OCI-LY7 (cell line): ENCODE data around the gene C1QBP. TPM values are rescaled to one million over a fixed set of nuclear protein-coding genes. Genes with fewer than 3 reads are reported as not detected.
A peak's percentile ranks its signal among the peaks of the same experiment; 100 is the strongest.

Experiments used
- BruUV-seq: library from RNA; stranded (reverse); fragments of 400-500 nt; replicated peaks from 2 replicates; lab custom pipeline; 2021; lab: Mats Ljungman, UMichigan
- CTCF ChIA-PET: fragments of 300-600 bp; sonication (Branson Sonifier 250); formaldehyde crosslinking; loops from one replicate; lab custom pipeline; 2022; ENCODE audit warnings: antibody characterized with exemption; ENCODE audit not compliant: unreplicated experiment; lab: Charles Lee
- POLR2A ChIA-PET: fragments of 300-600 bp; sonication (Branson Sonifier 250); formaldehyde crosslinking; loops from one replicate; lab custom pipeline; 2022; ENCODE audit warnings: antibody characterized with exemption; lab: Charles Lee
- DNase-seq: peaks from one replicate; pipeline ENCODE4 v3.0.0-alpha.2; 2015; ENCODE audit warnings: low spot score
- H2AFZ ChIP-seq: fragments of 200-600 bp; sonication (generic), shearing (Covaris generic); 2 replicates; pipeline ENCODE4 v1.6.1; 2014; ENCODE audit warnings: mild to moderate bottlenecking, antibody characterized with exemption, low read length, moderate library complexity
- H3K27ac ChIP-seq: fragments of 200-600 bp; sonication (generic); 2 replicates; pipeline ENCODE4 v1.5.1; 2014; ENCODE audit warnings: mixed run types, low read depth, mild to moderate bottlenecking, moderate library complexity, low read length, inconsistent platforms; ENCODE audit not compliant: poor library complexity, severe bottlenecking
- H3K36me3 ChIP-seq: fragments of 200-600 bp; sonication (generic); 2 replicates; pipeline ENCODE4 v1.6.1; 2014; ENCODE audit warnings: mild to moderate bottlenecking, antibody characterized with exemption, low read length, moderate library complexity, mixed read lengths; ENCODE audit not compliant: insufficient read depth
- H3K4me1 ChIP-seq: fragments of 200-600 bp; sonication (generic); 2 replicates; pipeline ENCODE4 v1.5.1; 2014; ENCODE audit warnings: mild to moderate bottlenecking, low read length; ENCODE audit not compliant: insufficient read depth, poor library complexity, severe bottlenecking
- H3K4me2 ChIP-seq: fragments of 200-600 bp; sonication (generic); 2 replicates; pipeline ENCODE4 v1.6.1; 2014; ENCODE audit warnings: mild to moderate bottlenecking, low read length
- H3K4me3 ChIP-seq: fragments of 200-600 bp; sonication (generic); 2 replicates; pipeline ENCODE4 v1.5.1; 2014; ENCODE audit warnings: mild to moderate bottlenecking, low read depth, low read length; ENCODE audit not compliant: poor library complexity, severe bottlenecking
- H3K79me2 ChIP-seq: fragments of 200-600 bp; sonication (generic); 2 replicates; pipeline ENCODE4 v1.6.1; 2016; ENCODE audit warnings: low read depth, mild to moderate bottlenecking, low read length, moderate library complexity, mixed read lengths; ENCODE audit not compliant: insufficient read depth
- H3K9me2 ChIP-seq: fragments of 200-600 bp; sonication (generic); 2 replicates; pipeline ENCODE4 v1.6.1; 2016; ENCODE audit warnings: mild to moderate bottlenecking, low read length, mixed read lengths; ENCODE audit not compliant: insufficient read depth
- H3K9me3 ChIP-seq: fragments of 200-600 bp; sonication (generic); 2 replicates; pipeline ENCODE4 v1.6.1; 2014; ENCODE audit warnings: mild to moderate bottlenecking, mixed run types, low read length, mixed read lengths
- H4K20me1 ChIP-seq: fragments of 200-600 bp; sonication (generic); 2 replicates; pipeline ENCODE4 v1.6.1; 2014; ENCODE audit warnings: mild to moderate bottlenecking, antibody characterized with exemption, low read length, moderate library complexity, mixed read lengths; ENCODE audit not compliant: insufficient read depth
- CTCF ChIP-seq: fragments of 200-600 bp; sonication (generic); conservative IDR thresholded peaks from 2 replicates; pipeline ENCODE4 v1.5.1; 2014; ENCODE audit warnings: mild to moderate bottlenecking, antibody characterized with exemption, low read length, moderate library complexity, mixed read lengths
- EZH2phosphoT487 ChIP-seq: fragments of 200-600 bp; sonication (generic); IDR thresholded peaks from 2 replicates; pipeline ENCODE4 v1.6.1; 2018; ENCODE audit warnings: low read depth, borderline replicate concordance, mild to moderate bottlenecking, mixed run types, antibody characterized with exemption, low read length, moderate library complexity, mixed read lengths
- intact Hi-C: fragments of 100-400 bp; cut with micrococcal nuclease; formaldehyde crosslinking; loops from one replicate; pipeline ENCODE4 v1.10.0; 2022; ENCODE audit not compliant: unreplicated experiment
- total RNA-seq, 2 experiments: library from RNA; depleted of rRNA in 1 of 2; stranded (reverse); fragments of >200 nt in 1 of 2; shearing (Covaris generic) in 1 of 2; gene quantifications; 2 replicates each; pipeline ENCODE4 v1.2.3, GENCODE V29; 2014 to 2022

Gene C1QBP
- total RNA-seq, 2 experiments from 2014 or later = 260 to 322 TPM

DNA sequence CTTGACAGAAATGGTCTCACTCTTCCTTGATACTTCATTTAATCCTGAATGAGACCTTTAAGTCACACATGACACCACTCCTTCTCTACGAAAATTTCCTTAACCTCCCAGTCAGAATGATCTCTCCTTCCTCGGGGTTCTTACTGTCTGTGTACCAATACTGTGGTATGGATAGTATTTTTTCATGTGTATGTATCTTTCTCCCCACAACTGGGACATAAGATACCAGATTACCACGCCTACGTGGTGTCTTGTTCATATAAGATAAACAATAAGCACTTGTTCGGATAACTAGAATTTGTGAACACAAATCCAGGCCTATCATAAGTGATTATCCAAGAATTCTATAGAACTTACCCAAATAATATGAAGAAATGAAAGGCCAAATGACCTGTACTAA lies 30.8 kb downstream of the C1QBP start:
- H3K36me3 ChIP-seq = peaks cover 97% of the 10 kb centered on the region
- H3K4me1 ChIP-seq = no peaks in the 10 kb centered on the region
- no peak overlapping the region for H3K4me3 ChIP-seq
- H3K4me2 ChIP-seq = no peak overlapping the region
- 0 out of 2 replicates have a peak, but pooled peaks cover 7% of the 10 kb centered on the region for H4K20me1 ChIP-seq
- intact Hi-C loops = no loop called here
- ChIA-PET POLR2A (no interaction called here), CTCF (no interaction called here)
- no peaks in the 10 kb centered on the region for H3K9me3 ChIP-seq
- no peak overlapping the region for H3K27ac ChIP-seq
- DNase-seq = no peak
- no peaks in the 10 kb centered on the region for H3K9me2 ChIP-seq
- peaks cover 36% of the 10 kb centered on the region; the same call in 1 of the 2 replicates for H3K79me2 ChIP-seq
- TF ChIP-seq EZH2phosphoT487 = no peak
- TF ChIP-seq CTCF = no peak
- no TSS peak for BruUV-seq
- no peak overlapping the region for H2AFZ ChIP-seq

GRCh38 chr17:5405400-5405799 lies 33.6 kb downstream of the C1QBP start:
- DNase-seq = no peak
- Histone ChIP-seq H3K9me3 (no peaks in the 10 kb centered on the region), H3K4me2 (no peak overlapping the region), H2AFZ (no peak overlapping the region), H3K27ac (no peak overlapping the region), H4K20me1 (0 out of 2 replicates have a peak, but pooled peaks cover 2% of the 10 kb centered on the region), H3K36me3 (peaks cover 97% of the 10 kb centered on the region), H3K79me2 (0 out of 2 replicates have a peak, but pooled peaks cover 10% of the 10 kb centered on the region), H3K9me2 (no peaks in the 10 kb centered on the region), H3K4me3 (no peak overlapping the region), H3K4me1 (no peaks in the 10 kb centered on the region)
- TF ChIP-seq EZH2phosphoT487 (no peak), CTCF (no peak)
- ChIA-PET POLR2A (interaction anchor here (1.1 kb wide), 1 partner anchor 12 kb away, joined by 6 read pairs; no protein-coding TSS in a partner anchor), CTCF (no interaction called here)
- TSS peak; percentile 2 for BruUV-seq
- intact Hi-C loops = no loop called here

DNA sequence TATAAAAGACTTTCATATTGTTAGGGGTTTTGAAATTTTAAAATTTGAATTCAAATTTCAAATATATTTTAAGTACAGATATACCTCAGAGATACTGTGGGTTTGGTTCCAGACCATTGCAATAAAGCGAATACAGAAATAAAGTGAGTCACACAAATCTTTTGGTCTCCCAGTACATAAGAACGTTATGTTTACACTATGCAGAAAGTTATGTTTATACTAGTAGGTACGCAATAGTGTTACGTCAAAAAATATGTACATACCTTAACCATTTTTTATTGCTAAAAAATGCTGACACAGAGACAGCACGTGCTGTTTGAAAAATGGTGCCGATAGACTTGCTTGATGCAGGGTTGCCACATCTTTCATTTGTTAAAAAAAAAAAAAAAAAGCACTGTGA lies 39.2 kb downstream of the C1QBP start:
- peaks cover 11% of the 10 kb centered on the region; the same call in 1 of the 2 replicates for H3K79me2 ChIP-seq
- ChIA-PET POLR2A (no interaction called here), CTCF (no interaction called here)
- H3K9me3 ChIP-seq = 0 out of 2 replicates have a peak, but pooled peaks cover 4% of the 10 kb centered on the region
- peaks cover 98% of the 10 kb centered on the region for H3K36me3 ChIP-seq
- no peaks in the 10 kb centered on the region for H4K20me1 ChIP-seq
- intact Hi-C loops = no loop called here
- H3K4me1 ChIP-seq = no peaks in the 10 kb centered on the region
- no peaks in the 10 kb centered on the region for H3K9me2 ChIP-seq
- TF ChIP-seq EZH2phosphoT487 = no peak
- no peak for TF ChIP-seq CTCF
- H3K4me2 ChIP-seq = no peak overlapping the region
- no peak overlapping the region for H2AFZ ChIP-seq
- no peak for DNase-seq
- H3K27ac ChIP-seq = no peak overlapping the region
- TSS peak; percentile 5 for BruUV-seq
- no peak overlapping the region for H3K4me3 ChIP-seq
